Uterus (tissue), 2 donors: ENCODE data around the gene DYRK2.

Experiments used
- CTCF ChIP-seq, 4 experiments: fragments of 200-600 bp in 2 of 4; fragments of 450-650 bp in 2 of 4; sonication (generic) in 2 of 4; IDR thresholded peaks; one replicate each; pipeline ENCODE4 v1.5.1; 2016 to 2019; ENCODE audit warnings: antibody characterized with exemption in 4 of 4, mild to moderate bottlenecking in 2 of 4, moderate library complexity in 1 of 4
- POLR2A ChIP-seq, 2 donors: fragments of 450-650 bp; IDR thresholded peaks; one replicate each; pipeline ENCODE4 v1.6.1; 2016; ENCODE audit warnings: antibody characterized with exemption in 2 of 2, mild to moderate bottlenecking in 1 of 2, moderate library complexity in 1 of 2

- TF ChIP-seq CTCF (IDR thresholded peaks at IDR 0.05), result no peak
- TF ChIP-seq POLR2A (IDR thresholded peaks at IDR 0.05), result no peak
These were observed 15.6 kb downstream of the DYRK2 start for GRCh38 chr12:67664171-67664570.
